D721Med (cell line): ENCODE results near the gene CDKN1C.

ENCODE experiments used
- DNase-seq: peaks from one replicate; pipeline ENCODE4 v3.0.0; 2011; ENCODE audit warnings: low spot score; ENCODE audit not compliant: insufficient read length
- FAIRE-seq: peaks from 2 replicates; lab custom pipeline; 2011; peaks lifted over from hg19 to GRCh38; lab: Jason Lieb, UNC
- CTCF ChIP-seq: IDR thresholded peaks from 2 replicates; pipeline ENCODE4 v1.5.1; 2012; ENCODE audit warnings: mild to moderate bottlenecking, control low read depth; ENCODE audit not compliant: insufficient read depth; ENCODE audit errors: missing control alignments

CDKN1C gene

GRCh38 chr11:2837651-2838050 lies 47.9 kb downstream of the CDKN1C start:
- no peak for FAIRE-seq
- DNase-seq, result no peak

GRCh38 chr11:2837096-2837601 lies 48.4 kb downstream of the CDKN1C start:
- no peak for TF ChIP-seq CTCF
- no peak for DNase-seq
- FAIRE-seq, result no peak

More at GRCh38 chr11:2837651-2838050, 47.9 kb downstream of the CDKN1C start:
- TF ChIP-seq CTCF, result no peak

DNA sequence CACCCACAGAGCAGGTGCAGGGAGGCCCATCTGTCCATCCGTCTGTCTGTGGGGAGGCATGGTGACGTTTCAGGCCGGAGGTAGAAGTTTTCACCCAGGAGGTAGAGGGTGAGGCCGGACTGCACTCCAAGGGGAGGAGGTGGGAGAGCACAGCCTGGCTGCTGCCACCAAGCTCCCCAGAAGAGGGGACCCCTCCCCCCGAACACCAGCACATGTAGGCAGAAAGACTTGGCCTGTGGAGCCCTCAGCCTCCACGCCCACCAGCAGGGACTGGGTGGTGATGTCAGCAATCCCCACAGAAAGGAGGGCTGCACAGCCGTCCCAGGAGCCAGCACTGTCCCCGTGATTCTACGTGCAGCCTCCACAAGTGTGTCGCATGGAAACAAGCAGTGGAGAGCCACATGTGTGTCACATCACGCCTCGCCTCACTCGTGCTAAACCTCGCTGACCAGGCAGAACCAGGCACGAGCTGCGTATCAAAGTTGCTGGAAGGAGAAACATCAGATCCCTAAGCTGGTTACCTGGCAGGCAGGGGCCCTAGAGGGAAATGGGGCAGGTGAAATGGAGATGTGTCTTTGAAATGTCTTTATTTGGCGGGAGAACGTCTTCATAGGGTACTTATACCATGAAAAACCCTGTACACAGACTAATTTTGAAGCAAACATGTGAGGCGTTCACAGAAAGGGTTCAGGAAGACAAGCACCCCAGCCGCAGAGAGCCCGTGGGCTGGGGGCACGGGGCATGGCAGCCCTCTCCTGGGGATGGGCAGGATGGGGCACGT lies 49.1 kb downstream of the CDKN1C start:
- FAIRE-seq (no peak), DNase-seq (no peak)
- TF ChIP-seq CTCF, result no peak

GRCh38 chr11:2835751-2836150 lies 49.8 kb downstream of the CDKN1C start:
- no peak for FAIRE-seq
- no peak for TF ChIP-seq CTCF
- no peak for DNase-seq

DNA sequence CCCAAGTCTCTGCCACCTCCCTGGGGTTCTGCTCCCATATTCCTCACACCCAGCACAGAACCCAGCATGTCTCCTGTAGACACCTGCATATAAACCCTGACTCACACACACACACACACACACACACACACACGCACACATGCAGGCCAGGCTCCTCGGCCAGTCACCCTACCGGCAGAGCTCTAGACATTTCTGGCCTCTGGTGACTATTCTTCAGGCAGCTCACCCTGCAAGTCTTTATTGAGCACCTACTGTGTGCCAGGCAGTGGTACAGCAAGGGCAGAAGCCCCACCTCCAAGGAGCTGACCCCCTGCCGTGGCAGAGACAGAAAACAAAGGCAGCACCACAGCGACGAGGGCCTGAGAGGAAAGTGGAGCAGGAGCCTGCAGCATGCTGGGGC lies 50.3 kb downstream of the CDKN1C start:
- TF ChIP-seq CTCF, result no peak
- no peak for DNase-seq

DNA sequence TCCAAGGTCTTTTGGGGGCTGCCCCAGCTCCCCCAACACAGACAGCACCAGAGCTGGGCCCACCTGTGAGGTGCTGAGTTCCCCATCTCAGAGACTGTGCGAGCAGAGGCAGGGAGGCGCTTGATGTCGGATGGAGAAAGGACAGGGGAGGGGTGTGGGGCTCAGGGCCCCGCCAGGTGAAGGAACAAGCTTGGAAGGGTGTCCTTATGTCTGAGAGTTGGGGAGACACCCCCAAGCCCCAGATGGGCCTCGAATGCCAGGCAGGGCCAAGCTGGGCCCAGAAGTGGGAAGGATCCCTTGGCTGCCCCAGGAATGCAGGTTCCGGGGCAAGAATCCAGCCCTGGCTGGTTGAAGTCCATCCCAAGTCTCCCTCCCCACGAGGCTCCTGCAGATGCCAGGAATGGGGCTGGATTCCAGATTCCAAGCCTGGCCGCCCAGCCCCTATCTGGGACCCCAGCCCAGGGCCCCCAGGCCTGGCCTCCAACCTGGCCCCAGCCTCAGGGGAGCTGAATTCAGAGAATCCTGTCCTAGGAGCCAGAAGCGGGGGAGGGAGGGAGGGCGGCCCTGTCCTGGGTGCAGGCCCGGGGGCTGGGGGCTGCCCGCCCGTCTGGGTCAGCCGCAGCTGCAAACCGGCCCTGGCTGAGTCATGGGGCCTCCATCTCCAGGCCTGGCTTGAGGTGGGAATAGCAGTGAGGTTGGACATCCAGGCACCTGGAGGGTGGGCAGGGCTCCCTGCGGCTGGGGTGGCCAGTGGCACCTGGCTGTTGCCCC lies 50.9 kb downstream of the CDKN1C start:
- no peak for TF ChIP-seq CTCF
- no peak for FAIRE-seq
- no peak for DNase-seq

More for the DNA sequence above, 50.3 kb downstream of the CDKN1C start:
- no peak for FAIRE-seq
